Stimulated activated CD4-positive, alpha-beta T cell treated with anti-CD3 and anti-CD28 coated beads, Interleukin-15, amount 100 ng/mL, for 48 hours (primary cell): ENCODE results near the gene OR6B3.
A peak's percentile ranks its signal among the peaks of the same experiment; 100 is the strongest.

Experiments used
- DNase-seq, 2 donors: peaks; one replicate each; pipeline ENCODE4 v3.0.0-alpha.2; 2020; ENCODE audit warnings: low read depth in 2 of 2

OR6B3 gene

GRCh38 chr2:240053173-240054155 lies at the start of gene OR6B3:
TSS of gene OR6B3 (minus strand) at chr2:240053521.
- DNase-seq = no peak

GRCh38 chr2:240098349-240098748 lies 45.0 kb upstream of the OR6B3 start:
- DNase-seq = no peak

GRCh38 chr2:240095556-240096523 lies 42.5 kb upstream of the OR6B3 start:
- no peak for DNase-seq

GRCh38 chr2:240089306-240089705 lies 36.0 kb upstream of the OR6B3 start:
- no peak for DNase-seq

GRCh38 chr2:240086563-240086962 lies 33.2 kb upstream of the OR6B3 start:
- DNase-seq = no peak

- no peak for DNase-seq
These were observed 25.3 kb upstream of the OR6B3 start for GRCh38 chr2:240078631-240079030.

- no peak for DNase-seq
These were observed 24.1 kb upstream of the OR6B3 start for GRCh38 chr2:240077442-240077841.

- DNase-seq = no peak
These were observed 21.2 kb upstream of the OR6B3 start for GRCh38 chr2:240074545-240074944.

GRCh38 chr2:240070907-240071306 lies 17.6 kb upstream of the OR6B3 start:
- DNase-seq = no peak

- DNase-seq = no peak
These were observed 16.5 kb upstream of the OR6B3 start for GRCh38 chr2:240069829-240070228.

- DNase-seq = no peak
These were observed 14.9 kb upstream of the OR6B3 start for GRCh38 chr2:240068193-240068592.

- no peak for DNase-seq
These were observed 13.2 kb upstream of the OR6B3 start for GRCh38 chr2:240066489-240066888.

GRCh38 chr2:240064898-240065297 lies 11.6 kb upstream of the OR6B3 start:
- DNase-seq = no peak

- DNase-seq = peak; percentile 9 to 30
These were observed 7.8 kb upstream of the OR6B3 start for GRCh38 chr2:240060977-240061591.

- DNase-seq = no peak
These were observed 3.4 kb upstream of the OR6B3 start for GRCh38 chr2:240056678-240057077.

- no peak for DNase-seq
These were observed 2.0 kb upstream of the OR6B3 start for GRCh38 chr2:240055177-240055917.

GRCh38 chr2:240052524-240052923 lies 797 bp downstream of the OR6B3 start:
- no peak for DNase-seq

- no peak for DNase-seq
These were observed 1.6 kb downstream of the OR6B3 start for GRCh38 chr2:240051697-240052096.

- no peak for DNase-seq
These were observed 3.0 kb downstream of the OR6B3 start for GRCh38 chr2:240050278-240050677.

- DNase-seq = no peak
These were observed 5.1 kb downstream of the OR6B3 start for GRCh38 chr2:240048237-240048636.

GRCh38 chr2:240045098-240045497 lies 8.2 kb downstream of the OR6B3 start:
- no peak for DNase-seq
